GM21576 (cell line): ENCODE results near the gene HCN1.
"Not testable (repeated sequence)": the region's sequence is repeated elsewhere in the genome, so short reads cannot be mapped to it uniquely, and the experiment has no call there.

Source experiments
- ATAC-seq: cut with Tn5 transposase; IDR thresholded peaks from one replicate; pipeline ENCODE4 v1.9.1; 2021; ENCODE audit warnings: mild to moderate bottlenecking, moderate library complexity; ENCODE audit not compliant: unreplicated experiment

Gene HCN1

DNA sequence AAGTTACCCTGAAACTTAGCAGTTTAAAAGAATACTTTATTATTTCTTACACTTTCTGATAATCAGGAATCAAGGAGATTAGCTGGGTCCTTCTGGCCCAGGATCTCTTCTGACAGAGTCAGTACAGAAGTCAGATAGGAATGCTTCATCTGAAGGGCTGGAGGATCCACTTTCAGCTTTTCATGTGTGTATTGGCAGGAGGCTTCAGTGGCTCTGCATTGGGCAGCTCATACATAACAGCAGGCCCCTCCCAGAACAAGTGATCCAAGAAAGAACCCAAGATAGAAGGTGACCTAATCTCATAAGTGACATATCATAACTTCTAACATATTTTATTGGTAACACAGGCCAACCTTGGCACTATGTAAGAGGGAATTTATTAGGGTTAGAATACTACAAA lies 258.4 kb downstream of the HCN1 start:
- no peak for ATAC-seq

GRCh38 chr5:45417285-45417998 lies 278.7 kb downstream of the HCN1 start:
- ATAC-seq = no peak

DNA sequence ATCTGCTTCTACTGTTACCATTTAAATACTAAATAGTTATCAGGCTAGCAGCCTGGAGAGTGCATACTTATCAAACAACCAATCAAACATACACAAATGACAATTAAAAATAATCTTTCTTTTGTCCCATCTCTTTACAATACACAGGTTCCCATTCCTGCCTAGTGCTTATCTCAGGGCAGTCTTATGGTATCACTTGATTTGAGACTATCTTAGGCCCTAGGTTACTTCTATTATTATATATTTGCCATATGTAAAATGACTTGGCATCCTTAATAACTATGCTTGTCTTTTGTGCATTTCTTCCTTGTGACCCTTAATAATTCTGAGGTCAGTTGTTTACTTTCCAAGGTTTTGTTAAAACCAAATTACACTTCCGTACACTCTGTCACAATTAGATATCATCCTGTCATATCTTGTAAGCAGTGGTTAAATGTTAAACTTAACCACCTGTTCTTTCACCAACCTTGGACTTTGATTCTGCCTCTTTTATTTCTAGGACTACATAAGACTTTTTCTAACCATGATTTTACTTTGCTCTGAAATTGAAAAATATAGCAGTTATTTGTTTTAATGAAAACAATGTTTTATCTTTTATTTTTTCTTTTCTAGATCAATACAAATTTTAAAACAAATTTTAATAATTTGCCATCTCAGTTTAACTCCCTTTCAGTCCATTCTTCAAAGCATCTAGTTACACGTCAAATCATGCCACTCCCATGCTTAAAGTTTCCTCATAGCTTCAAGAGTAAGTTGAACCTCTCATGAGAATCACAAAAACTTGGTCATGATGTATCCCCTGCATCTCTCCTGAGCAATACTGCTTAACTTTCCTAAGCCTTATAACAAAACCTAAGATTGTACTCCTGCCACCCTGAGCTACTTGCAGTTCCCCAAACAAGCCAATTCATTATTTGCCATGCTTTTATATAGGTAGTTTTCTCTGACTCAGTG lies 281.3 kb downstream of the HCN1 start:
- no peak for ATAC-seq

- ATAC-seq = no peak
These were observed 284.1 kb downstream of the HCN1 start for GRCh38 chr5:45411971-45412612.

DNA sequence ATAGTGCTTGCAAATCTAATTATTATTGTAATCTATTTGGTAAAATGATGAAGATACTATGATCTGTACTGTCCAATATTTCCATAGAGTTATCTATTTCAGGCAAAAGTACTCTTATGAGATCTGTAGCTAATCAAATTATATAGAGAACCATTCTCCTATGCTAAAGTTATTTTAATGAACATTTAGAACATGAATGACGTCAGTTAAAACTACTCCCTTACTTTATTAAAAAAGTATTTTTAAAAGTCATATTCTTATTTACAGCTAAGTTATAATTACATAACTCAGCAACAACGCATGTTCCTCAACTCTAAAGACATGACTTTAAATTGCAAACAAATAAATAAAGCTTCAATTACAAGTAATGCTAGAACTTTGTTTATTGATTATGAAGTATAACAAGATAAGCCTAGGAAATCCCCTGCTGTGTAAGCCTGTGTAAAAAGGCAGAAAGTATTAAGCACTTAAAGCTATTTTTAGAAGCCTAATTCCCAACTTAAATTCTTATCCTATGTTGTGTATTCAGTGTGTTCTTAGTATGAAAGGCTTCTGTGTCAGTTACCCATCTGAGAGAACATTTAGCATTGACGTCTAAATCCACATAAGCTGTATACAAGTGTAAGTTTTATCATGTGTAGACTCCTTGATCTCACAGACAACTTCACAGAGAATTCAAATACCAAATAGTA lies 285.7 kb downstream of the HCN1 start:
- ATAC-seq = no peak

DNA sequence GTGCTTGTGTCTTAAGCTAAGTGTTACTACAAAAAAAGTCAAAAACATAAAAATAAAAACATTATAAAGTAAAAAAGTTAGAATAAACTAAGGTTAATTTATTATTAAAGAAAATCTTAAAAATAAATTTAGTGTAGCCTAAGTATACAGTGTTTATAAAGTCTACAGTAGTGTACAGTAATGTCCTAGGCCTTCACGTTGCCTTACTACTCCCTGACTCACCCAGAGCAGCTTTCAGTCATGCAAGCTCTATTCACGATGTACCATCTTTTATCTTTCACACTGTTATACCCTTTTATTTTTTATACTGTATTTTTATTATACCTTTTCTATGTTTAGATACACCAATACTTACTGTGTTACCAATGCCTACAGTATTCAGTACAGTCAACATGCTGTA lies 288.1 kb downstream of the HCN1 start:
- ATAC-seq = no peak

GRCh38 chr5:45402804-45403455 lies 293.2 kb downstream of the HCN1 start:
- no peak for ATAC-seq

GRCh38 chr5:45399041-45399440 lies 297.1 kb downstream of the HCN1 start:
- no peak for ATAC-seq

DNA sequence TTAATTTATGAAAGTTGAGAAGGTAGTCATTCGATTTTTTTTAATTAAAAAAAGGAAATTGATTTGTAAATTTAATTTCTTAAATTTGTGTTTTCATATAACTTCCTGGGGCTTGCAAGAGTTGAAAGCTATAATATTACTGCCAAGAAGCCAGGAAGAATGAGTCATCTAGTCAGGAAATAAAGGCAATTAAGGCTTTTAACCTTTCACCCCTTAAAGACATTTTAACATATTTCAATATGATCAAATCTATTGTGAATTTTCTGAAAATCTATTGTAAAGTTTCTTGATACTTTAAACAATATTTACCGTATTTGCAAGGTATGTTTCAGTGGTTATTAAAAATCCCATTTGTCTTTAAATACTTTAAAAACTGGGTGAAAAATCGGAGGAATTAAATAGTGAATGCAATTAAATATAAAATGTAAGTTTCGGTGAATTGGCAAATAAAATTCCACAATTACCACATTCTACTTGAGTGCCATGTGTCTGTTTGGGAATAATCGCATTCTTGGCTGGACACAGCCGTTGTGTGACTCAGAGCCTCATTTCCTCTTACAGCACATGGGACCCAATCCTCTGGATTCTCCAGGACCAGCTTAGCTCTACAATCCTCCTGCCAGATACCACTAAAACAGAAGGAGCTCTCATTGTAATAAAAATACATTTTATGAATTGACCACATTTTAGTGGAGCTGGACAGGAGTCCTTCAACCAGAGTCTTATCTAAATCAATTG lies 310.7 kb downstream of the HCN1 start:
- no peak for ATAC-seq

- no peak for ATAC-seq
These were observed 312.2 kb downstream of the HCN1 start for GRCh38 chr5:45383985-45384384.

- ATAC-seq = no peak
These were observed 313.6 kb downstream of the HCN1 start for GRCh38 chr5:45382583-45382982.

- no peak for ATAC-seq
These were observed 319.8 kb downstream of the HCN1 start for GRCh38 chr5:45376417-45376816.

GRCh38 chr5:45372629-45373028 lies 323.6 kb downstream of the HCN1 start:
- no peak for ATAC-seq

GRCh38 chr5:45371423-45371822 lies 324.8 kb downstream of the HCN1 start:
- ATAC-seq = not testable (repeated sequence)

DNA sequence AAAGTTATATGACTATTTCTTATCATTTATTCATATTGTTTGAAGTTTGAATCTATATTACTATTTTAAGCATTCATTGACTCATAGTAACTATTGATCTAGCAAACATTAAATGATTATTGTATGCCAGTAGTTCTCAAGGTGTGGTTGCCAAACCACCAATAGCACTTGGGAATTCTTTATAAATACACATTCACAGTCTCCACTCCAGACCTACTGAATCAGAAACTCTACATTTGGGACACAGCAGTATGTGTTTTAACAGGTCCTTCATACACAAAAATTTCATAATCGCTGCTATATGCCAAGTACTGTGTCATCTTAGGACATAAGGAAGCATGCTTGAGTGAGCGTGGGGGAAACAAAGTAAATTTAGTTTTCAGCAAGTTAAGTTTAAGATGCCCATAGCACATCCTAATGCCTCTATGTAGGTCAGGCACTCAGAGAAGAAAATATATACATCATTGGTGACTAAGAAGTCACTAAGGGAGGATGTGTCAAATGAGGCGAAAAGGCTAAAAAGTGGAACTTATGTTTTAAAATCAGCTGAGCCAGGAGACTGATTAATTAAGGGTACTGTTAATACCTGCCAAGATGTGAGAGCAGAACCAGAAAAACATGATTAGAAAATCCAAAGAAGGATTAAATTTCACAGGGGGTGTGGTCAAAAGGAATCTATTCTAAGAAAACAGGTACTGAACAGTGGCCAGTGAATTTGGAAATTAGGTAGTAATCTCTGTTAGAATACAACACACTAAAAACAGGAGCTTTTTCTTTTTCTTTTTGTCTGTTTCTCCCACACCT lies 340.8 kb downstream of the HCN1 start:
- no peak for ATAC-seq

GRCh38 chr5:45336464-45336863 lies 359.7 kb downstream of the HCN1 start:
- no peak for ATAC-seq

DNA sequence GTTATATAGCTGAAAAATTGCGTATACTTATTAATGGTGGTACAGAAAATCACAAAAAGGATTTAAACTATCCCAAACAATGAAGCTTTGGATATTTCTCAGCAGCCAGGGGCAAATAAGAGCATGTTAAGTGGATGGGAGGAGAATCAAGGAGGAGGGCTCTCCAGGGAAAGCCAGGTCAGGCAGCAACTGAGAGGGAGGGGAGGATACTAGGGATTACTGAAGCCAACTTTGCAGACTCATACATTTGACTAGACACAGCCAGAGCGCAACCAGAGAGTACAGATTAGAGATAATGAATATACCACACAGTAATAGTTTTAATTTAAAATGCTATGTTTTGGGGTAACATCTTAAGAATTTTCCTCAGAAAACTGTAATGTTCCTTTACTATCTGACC lies 360.2 kb downstream of the HCN1 start:
- ATAC-seq = no peak

DNA sequence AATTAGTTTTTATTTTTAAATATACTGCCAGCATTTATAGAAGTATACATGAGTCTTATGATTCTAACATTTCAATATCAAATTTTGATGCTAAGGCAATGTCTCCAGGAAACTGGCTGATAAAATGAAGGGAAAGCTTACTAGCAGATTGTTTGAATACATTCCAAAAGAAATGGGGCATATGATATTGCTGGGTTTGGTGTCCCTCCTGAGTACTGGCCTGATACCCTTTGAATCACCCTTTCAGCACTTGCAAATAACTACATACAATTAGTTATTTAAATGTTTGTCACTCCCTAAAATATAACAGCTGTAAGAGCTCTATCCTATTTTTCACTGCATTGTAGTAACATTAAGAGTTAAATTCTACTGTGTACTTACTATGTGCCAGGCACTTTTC lies 360.8 kb downstream of the HCN1 start:
- no peak for ATAC-seq

DNA sequence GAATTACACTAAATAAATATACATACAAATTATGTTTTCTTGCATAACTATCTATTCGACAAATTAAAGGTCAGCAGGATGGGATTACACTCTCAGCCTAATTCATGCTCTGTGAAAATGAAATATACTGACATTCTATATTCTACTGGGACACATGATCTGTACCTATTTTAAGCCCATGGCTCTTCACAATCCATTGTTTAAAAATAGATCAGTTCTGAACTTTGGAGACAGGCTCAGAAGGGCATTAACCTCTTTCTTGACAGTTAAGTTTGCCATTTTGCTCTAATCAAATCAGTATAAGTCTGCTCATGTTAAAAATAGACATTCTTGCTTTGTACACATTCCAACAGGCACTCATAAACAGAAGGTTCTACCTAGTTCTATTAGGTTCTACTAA lies 361.2 kb downstream of the HCN1 start:
- ATAC-seq = no peak
